A549 (cell line): ENCODE measurements around the gene TSPAN1. TPM values are rescaled to one million over a fixed set of nuclear protein-coding genes. Genes with fewer than 3 reads are reported as not detected.

Source experiments
- ATAC-seq, 2 experiments: fragments of 200-7000 bp in 1 of 2; fragments of >200 bp in 1 of 2; cut with Nextera tagmentation in 1 of 2; cut with Tn5 transposase in 1 of 2; 3 replicates each; pipeline versions ENCODE4 v1.8.0 to v1.9.1; 2018 to 2020; ENCODE audit warnings: mild to moderate bottlenecking in 1 of 2, moderate library complexity in 1 of 2
- CTCF ChIA-PET: fragments of 300-600 bp; sonication (Branson Sonifier 250); formaldehyde crosslinking; extraction: SDS; loops from one replicate; lab custom pipeline; 2021; ENCODE audit warnings: antibody characterized with exemption, inconsistent platforms; lab: Yijun Ruan, JAX
- POLR2A ChIA-PET: fragments of 350-600 bp; formaldehyde crosslinking; extraction: SDS; loops from one replicate; lab custom pipeline; 2021; ENCODE audit warnings: antibody characterized with exemption, inconsistent platforms; lab: Yijun Ruan, JAX
- DNase-seq, 2 experiments: peaks; one replicate each; pipeline versions ENCODE4 v3.0.0 to v3.0.0-alpha.2; 2011 to 2016; ENCODE audit warnings: low read depth in 1 of 2, low spot score in 1 of 2
- FAIRE-seq: peaks from 2 replicates; lab custom pipeline; 2011; peaks lifted over from hg19 to GRCh38; lab: Jason Lieb, UNC
- H3K27ac ChIP-seq, 2 experiments: fragments of >200 bp; sonication (Bioruptor Twin); formaldehyde crosslinking; 3 replicates each; pipeline ENCODE4 v1.5.1; 2016 to 2017
- H3K4me1 ChIP-seq: fragments of >200 bp; sonication (Bioruptor Twin); formaldehyde crosslinking; 3 replicates; pipeline ENCODE4 v1.6.1; 2016
- H3K4me2 ChIP-seq: fragments of >200 bp; sonication (Bioruptor Twin); formaldehyde crosslinking; 3 replicates; pipeline ENCODE4 v1.6.1; 2016
- H3K4me3 ChIP-seq: fragments of >200 bp; sonication (Bioruptor Twin); formaldehyde crosslinking; 3 replicates; pipeline ENCODE4 v1.5.1; 2016
- H3K9me3 ChIP-seq: fragments of >200 bp; sonication (Bioruptor Twin); formaldehyde crosslinking; 3 replicates; pipeline ENCODE4 v1.6.1; 2016
- ATOH8 ChIP-seq: fragments of 250-450 bp; sonication (Bioruptor Pico); IDR thresholded peaks from 2 replicates; pipeline ENCODE4 v1.5.0; 2020; ENCODE audit warnings: low read depth, mild to moderate bottlenecking, moderate library complexity
- BCL3 ChIP-seq: fragments of >200 bp; sonication (Bioruptor Twin); formaldehyde crosslinking; IDR thresholded peaks from 3 replicates; pipeline ENCODE4 v1.6.1; 2016
- BHLHE40 ChIP-seq: IDR thresholded peaks from 2 replicates; pipeline ENCODE4 v1.6.1; 2012; ENCODE audit warnings: low read depth, low read length, inconsistent platforms
- CHD2 ChIP-seq: fragments of 150-350 bp; IDR thresholded peaks from 2 replicates; pipeline ENCODE4 v1.6.1; 2014; ENCODE audit warnings: low read length; ENCODE audit not compliant: partially characterized antibody
- CHD4 ChIP-seq: fragments of 200-600 bp; sonication (generic); IDR thresholded peaks from 2 replicates; pipeline ENCODE4 v1.6.1; 2016; ENCODE audit warnings: antibody characterized with exemption, mild to moderate bottlenecking, borderline replicate concordance
- CTCF ChIP-seq: fragments of >200 bp; sonication (Bioruptor Twin); formaldehyde crosslinking; IDR thresholded peaks from 3 replicates; pipeline ENCODE4 v1.5.1; 2016
- E2F6 ChIP-seq: IDR thresholded peaks from 2 replicates; pipeline ENCODE4 v1.6.1; 2012; ENCODE audit warnings: low read depth, borderline replicate concordance
- EHMT2 ChIP-seq: fragments of 200-600 bp; sonication (generic); IDR thresholded peaks from 2 replicates; pipeline ENCODE4 v1.6.1; 2016; ENCODE audit warnings: antibody characterized with exemption, low read depth, mild to moderate bottlenecking, moderate library complexity
- ELK1 ChIP-seq: fragments of 150-350 bp; IDR thresholded peaks from 2 replicates; pipeline ENCODE4 v1.6.1; 2014; ENCODE audit warnings: low read depth, mild to moderate bottlenecking, low read length
- EP300 ChIP-seq, 2 experiments: fragments of >200 bp; sonication (Bioruptor Twin); formaldehyde crosslinking; IDR thresholded peaks; 2 replicates in 1 of 2; 3 replicates in 1 of 2; pipeline ENCODE4 v1.6.1; 2016 to 2017
- ESRRA ChIP-seq: fragments of 150-350 bp; IDR thresholded peaks from 2 replicates; pipeline ENCODE4 v1.6.1; 2014; ENCODE audit warnings: mild to moderate bottlenecking, low read length, borderline replicate concordance
- FOSB ChIP-seq: fragments of 250-450 bp; sonication (Bioruptor Pico); IDR thresholded peaks from 2 replicates; pipeline ENCODE4 v1.5.0; 2020; ENCODE audit warnings: mild to moderate bottlenecking, moderate library complexity
- HES2 ChIP-seq: fragments of >200 bp; sonication (Bioruptor Twin); formaldehyde crosslinking; IDR thresholded peaks from 2 replicates; pipeline ENCODE4 v1.6.1; 2016
- JUNB ChIP-seq: fragments of >200 bp; sonication (Bioruptor Twin); formaldehyde crosslinking; IDR thresholded peaks from 2 replicates; pipeline ENCODE4 v1.6.1; 2016
- KDM1A ChIP-seq: fragments of 200-600 bp; sonication (generic); IDR thresholded peaks from 2 replicates; pipeline ENCODE4 v1.6.1; 2016; ENCODE audit warnings: low read depth, mild to moderate bottlenecking
- NFE2L2 ChIP-seq: fragments of 150-350 bp; conservative IDR thresholded peaks from 2 replicates; pipeline ENCODE4 v1.6.1; 2014; ENCODE audit warnings: low read length
- RAD21 ChIP-seq, 2 experiments: fragments of >200 bp in 1 of 2; sonication (Bioruptor Twin) in 1 of 2; formaldehyde crosslinking in 1 of 2; IDR thresholded peaks in 1 of 2; conservative IDR thresholded peaks in 1 of 2; 2 replicates in 1 of 2; 3 replicates in 1 of 2; pipeline ENCODE4 v1.6.1; 2012 to 2018; ENCODE audit warnings: inconsistent platforms in 1 of 2
- SMC3 ChIP-seq: fragments of >200 bp; sonication (Bioruptor Twin); formaldehyde crosslinking; IDR thresholded peaks from 3 replicates; pipeline ENCODE4 v1.6.1; 2018; ENCODE audit warnings: inconsistent platforms
- ZSCAN20 ChIP-seq: fragments of 250-450 bp; sonication (Bioruptor Pico); IDR thresholded peaks from 2 replicates; pipeline ENCODE4 v1.8.0; 2022; ENCODE audit warnings: mild to moderate bottlenecking, moderate library complexity
- WGBS: methylation state at CpG from one replicate; pipeline ENCODE4 v1.1.6; 2017; ENCODE audit errors: missing lambda C conversion rate; 5-methylcytosine and 5-hydroxymethylcytosine counted together
- polyA plus RNA-seq, 4 experiments: library from polyadenylated mRNA; depleted of rRNA in 3 of 4; stranded (reverse); fragments of >200 nt; fragmentation: RNase III in 1 of 4; extraction: RNeasy Plus Mini Kit Qiagen cat#74134 plus additional on column Dnase treatment in 1 of 4; gene quantifications; 2 replicates in 3 of 4; 3 replicates in 1 of 4; pipeline ENCODE4 v1.2.3, GENCODE V29; 2011 to 2017

Gene TSPAN1
- polyA plus RNA-seq, 2 of the 4 experiments (the other 2 are of a cell fraction), result 2.1 TPM

GRCh38 chr1:46136711-46137110, 38.2 kb upstream of the TSPAN1 start:
- H3K9me3 ChIP-seq, result no peaks in the 10 kb centered on the region
- H3K27ac ChIP-seq, result no peak overlapping the region
- no peak for TF ChIP-seq CTCF
- TF ChIP-seq ZSCAN20 (CRISPR knock-in tag), result no peak
- no peak for TF ChIP-seq ATOH8 (CRISPR knock-in tag)
- TF ChIP-seq, all 56 proteins: peak for 0
- ATAC-seq (no peak), DNase-seq (no peak), FAIRE-seq (no peak)
- POLR2A ChIA-PET, result no interaction called here
- Histone ChIP-seq H3K4me3 (no peak overlapping the region), H3K4me2 (no peak overlapping the region), H3K4me1 (peaks cover 21% of the 10 kb centered on the region; the same call in 2 of the 3 replicates)
- CTCF ChIA-PET, result no interaction called here

- Histone ChIP-seq H3K27ac (no peak overlapping the region), H3K4me2 (no peak overlapping the region), H3K4me3 (no peak overlapping the region), H3K9me3 (no peaks in the 10 kb centered on the region), H3K4me1 (peaks cover 21% of the 10 kb centered on the region; the same call in 2 of the 3 replicates)
- TF ChIP-seq BCL3 (no peak), E2F6 (no peak), KDM1A (no peak), BHLHE40 (no peak), CHD4 (no peak), JUNB (no peak), EHMT2 (no peak), ZSCAN20 (CRISPR knock-in tag) (no peak), ESRRA (no peak), SMC3 (no peak), EP300 (IDR thresholded peaks at IDR 0.05) (no peak), HES2 (no peak), NFE2L2 (no peak), FOSB (CRISPR knock-in tag) (no peak), CHD2 (no peak), RAD21 (conservative IDR thresholded peaks at IDR 0.05 in 1 of 2, IDR thresholded peaks at IDR 0.05 in 1 of 2) (no peak), ELK1 (no peak)
- ATAC-seq, result no peak
- ChIA-PET CTCF (interaction anchor here (1.2 kb wide), 1 partner anchor 102 kb away, joined by 3 read pairs; no protein-coding TSS in a partner anchor), POLR2A (no interaction called here)
- DNase-seq, result no peak
- FAIRE-seq, result no peak
- 75% methylated on average over 3 of the region's 3 CpGs for WGBS
Measured at GRCh38 chr1:46137916-46138315, 37.0 kb upstream of the TSPAN1 start.
